H1 (cell line): ENCODE results near the gene ASB6. TPM values are rescaled to one million over a fixed set of nuclear protein-coding genes. Genes with fewer than 3 reads are reported as not detected.

ENCODE experiments used
- CTCF ChIA-PET: fragments of 300-600 bp; sonication (Branson Sonifier 250); formaldehyde crosslinking; loops from one replicate; lab custom pipeline; 2021; ENCODE audit not compliant: partially characterized antibody; lab: Charles Lee
- POLR2A ChIA-PET: fragments of 300-600 bp; sonication (Branson Sonifier 250); formaldehyde crosslinking; loops from one replicate; lab custom pipeline; 2021; ENCODE audit warnings: inconsistent platforms; ENCODE audit not compliant: partially characterized antibody; lab: Charles Lee
- DNase-seq, 2 experiments: peaks; one replicate each; pipeline versions ENCODE4 v3.0.0 to v3.0.0-alpha.2; 2010 to 2022; ENCODE audit warnings: low spot score in 2 of 2, low read depth in 1 of 2, mixed read lengths in 1 of 2
- FAIRE-seq: peaks from 2 replicates; lab custom pipeline; 2011; peaks lifted over from hg19 to GRCh38; lab: Jason Lieb, UNC
- H2AFZ ChIP-seq: 2 replicates; pipeline ENCODE4 v1.8.1; 2012; ENCODE audit warnings: low read length, inconsistent platforms
- H2AK5ac ChIP-seq: 2 replicates; pipeline ENCODE4 v1.6.1; 2013; ENCODE audit warnings: low read depth, low read length
- H2BK120ac ChIP-seq: replicated peaks from 2 replicates; pipeline ENCODE3; 2013; ENCODE audit warnings: low read depth, low read length, inconsistent platforms
- H2BK12ac ChIP-seq: 2 replicates; pipeline ENCODE4 v1.6.1; 2013; ENCODE audit warnings: low read depth, low read length
- H2BK15ac ChIP-seq: 2 replicates; pipeline ENCODE4 v1.6.1; 2013; ENCODE audit warnings: low read length
- H2BK20ac ChIP-seq: 2 replicates; pipeline ENCODE4 v1.6.1; 2013; ENCODE audit warnings: low read length
- H2BK5ac ChIP-seq: 2 replicates; pipeline ENCODE4 v1.6.1; 2013; ENCODE audit warnings: low read depth, low read length
- H3K14ac ChIP-seq: 2 replicates; pipeline ENCODE4 v1.6.1; 2013; ENCODE audit warnings: inconsistent platforms; ENCODE audit not compliant: insufficient read length
- H3K18ac ChIP-seq: 2 replicates; pipeline ENCODE4 v1.6.1; 2013; ENCODE audit warnings: low read length; ENCODE audit errors: extremely low read depth
- H3K23ac ChIP-seq: 2 replicates; pipeline ENCODE4 v1.6.1; 2013; ENCODE audit warnings: inconsistent platforms; ENCODE audit not compliant: insufficient read length
- H3K23me2 ChIP-seq: 2 replicates; pipeline ENCODE4 v1.6.1; 2013; ENCODE audit warnings: low read depth, low read length
- H3K27ac ChIP-seq: 2 replicates; pipeline ENCODE4 v1.6.1; 2011; ENCODE audit warnings: low read depth, low read length, inconsistent platforms
- H3K27me3 ChIP-seq, 4 experiments: replicated peaks in 1 of 4; 1 replicate in 1 of 4; 2 replicates in 3 of 4; pipeline versions ENCODE4 v1.6.1 to v1.8.1; 2011 to 2013; ENCODE audit warnings: low read length in 3 of 4, mild to moderate bottlenecking in 3 of 4, inconsistent platforms in 2 of 4, mixed read lengths in 2 of 4, moderate library complexity in 1 of 4; ENCODE audit not compliant: control insufficient read depth in 3 of 4, insufficient read depth in 3 of 4; ENCODE audit errors: extremely low read depth in 1 of 4
- H3K36me3 ChIP-seq, 4 experiments: 2 replicates each; pipeline versions ENCODE4 v1.6.1 to v1.8.1; 2011 to 2013; ENCODE audit warnings: mild to moderate bottlenecking in 4 of 4, low read length in 3 of 4, moderate library complexity in 2 of 4, control low read depth in 1 of 4, inconsistent platforms in 1 of 4; ENCODE audit not compliant: insufficient read depth in 4 of 4, control insufficient read depth in 2 of 4
- H3K4ac ChIP-seq: replicated peaks from 2 replicates; pipeline ENCODE3; 2013; ENCODE audit warnings: low read length, low read depth, mixed read lengths, inconsistent platforms; ENCODE audit not compliant: insufficient read length
- H3K4me1 ChIP-seq, 4 experiments: replicated peaks in 1 of 4; 1 replicate in 1 of 4; 2 replicates in 3 of 4; pipeline versions ENCODE4 v1.6.1 to v1.8.1; 2011 to 2013; ENCODE audit warnings: low read length in 3 of 4, inconsistent platforms in 2 of 4, mixed read lengths in 1 of 4; ENCODE audit not compliant: insufficient read depth in 4 of 4, control insufficient read depth in 3 of 4
- H3K4me2 ChIP-seq, 2 experiments: 2 replicates each; pipeline versions ENCODE4 v1.6.1 to v1.8.1; 2011 to 2013; ENCODE audit warnings: low read depth in 2 of 2, low read length in 2 of 2, control low read depth in 1 of 2, inconsistent platforms in 1 of 2, mild to moderate bottlenecking in 1 of 2; ENCODE audit not compliant: insufficient read depth in 1 of 2
- H3K4me3 ChIP-seq, 4 experiments: fragments of 200-600, 300-600 bp in 1 of 4; sonication (generic), shearing (Covaris generic), sonication (Bioruptor Twin) in 1 of 4; 2 replicates each; pipeline versions ENCODE4 v1.5.1 to v1.8.1; 2011 to 2016; ENCODE audit warnings: low read length in 4 of 4, low read depth in 3 of 4, control low read depth in 2 of 4, inconsistent platforms in 2 of 4, mild to moderate bottlenecking in 2 of 4, mixed read lengths in 1 of 4, moderate library complexity in 1 of 4; ENCODE audit not compliant: insufficient read depth in 2 of 4; ENCODE audit errors: extremely low read depth in 1 of 4
- H3K56ac ChIP-seq: replicated peaks from 2 replicates; pipeline ENCODE3; 2013; ENCODE audit warnings: low read depth, mild to moderate bottlenecking, mixed read lengths, low read length, inconsistent platforms; ENCODE audit not compliant: insufficient read length
- H3K79me1 ChIP-seq: 2 replicates; pipeline ENCODE4 v1.6.1; 2013; ENCODE audit warnings: low read depth, low read length, control low read depth
- H3K79me2 ChIP-seq, 2 experiments: 2 replicates each; pipeline versions ENCODE4 v1.6.1 to v1.8.1; 2012 to 2013; ENCODE audit warnings: low read length in 2 of 2, mild to moderate bottlenecking in 2 of 2, inconsistent platforms in 1 of 2; ENCODE audit not compliant: insufficient read depth in 2 of 2, control insufficient read depth in 1 of 2
- H3K9ac ChIP-seq, 4 experiments: replicated peaks in 1 of 4; 1 replicate in 1 of 4; 2 replicates in 3 of 4; pipeline versions ENCODE4 v1.6.1 to v1.8.1; 2011 to 2013; ENCODE audit warnings: low read depth in 3 of 4, low read length in 3 of 4, control low read depth in 2 of 4, mild to moderate bottlenecking in 2 of 4, moderate library complexity in 2 of 4, inconsistent platforms in 1 of 4; ENCODE audit errors: extremely low read depth in 1 of 4
- H3K9me3 ChIP-seq, 2 experiments: 2 replicates each; pipeline versions ENCODE4 v1.6.1 to v1.8.1; 2012 to 2013; ENCODE audit warnings: mild to moderate bottlenecking in 2 of 2, moderate library complexity in 2 of 2, control low read depth in 1 of 2, inconsistent platforms in 1 of 2, low read depth in 1 of 2, low read length in 1 of 2, mixed read lengths in 1 of 2; ENCODE audit not compliant: insufficient read depth in 2 of 2
- H4K20me1 ChIP-seq, 2 experiments: replicated peaks in 1 of 2; 2 replicates each; pipeline versions ENCODE3 to v1.8.1; 2011 to 2013; ENCODE audit warnings: inconsistent platforms in 2 of 2, low read length in 2 of 2, mild to moderate bottlenecking in 1 of 2; ENCODE audit not compliant: insufficient read depth in 2 of 2, control insufficient read depth in 1 of 2
- H4K5ac ChIP-seq: 2 replicates; pipeline ENCODE4 v1.6.1; 2013; ENCODE audit warnings: low read length, low read depth, mixed read lengths, inconsistent platforms; ENCODE audit not compliant: insufficient read length
- H4K8ac ChIP-seq: 2 replicates; pipeline ENCODE4 v1.8.0; 2013; ENCODE audit warnings: mild to moderate bottlenecking, moderate library complexity, low read length, inconsistent platforms; ENCODE audit not compliant: insufficient read depth; ENCODE audit errors: extremely low read depth
- H4K91ac ChIP-seq: replicated peaks from 2 replicates; pipeline ENCODE3; 2013; ENCODE audit warnings: low read length, mixed read lengths, inconsistent platforms; ENCODE audit not compliant: insufficient read length
- CBX5 ChIP-seq: fragments of 300-800, 300-1000 bp; sonication (generic); IDR thresholded peaks from 2 replicates; pipeline ENCODE4 v1.7.1; 2016; ENCODE audit warnings: antibody characterized with exemption, low read length, low read depth
- CTCF ChIP-seq, 3 experiments: IDR thresholded peaks; 1 replicate in 2 of 3; 2 replicates in 1 of 3; pipeline versions ENCODE4 v1.5.1 to v1.6.1; 2011; ENCODE audit warnings: low read length in 3 of 3, mild to moderate bottlenecking in 3 of 3, inconsistent platforms in 2 of 3, low read depth in 1 of 3, moderate library complexity in 1 of 3; ENCODE audit not compliant: insufficient read depth in 1 of 3; ENCODE audit errors: control extremely low read depth in 1 of 3
- JUND ChIP-seq: IDR thresholded peaks from 2 replicates; pipeline ENCODE4 v1.6.1; 2011; ENCODE audit warnings: mild to moderate bottlenecking, improper control_type of control experiment, low read length
- MAFK ChIP-seq: IDR thresholded peaks from 2 replicates; pipeline ENCODE4 v1.6.1; 2012; ENCODE audit warnings: low read depth, mild to moderate bottlenecking, improper control_type of control experiment, low read length
- NANOG ChIP-seq: IDR thresholded peaks from 2 replicates; pipeline ENCODE4 v1.6.1; 2011; ENCODE audit warnings: low read length, low read depth, mild to moderate bottlenecking, inconsistent platforms; ENCODE audit not compliant: insufficient read depth, poor library complexity, severe bottlenecking
- NRF1 ChIP-seq: IDR thresholded peaks from 2 replicates; pipeline ENCODE4 v1.6.1; 2011; ENCODE audit warnings: mild to moderate bottlenecking, low read depth, low read length, improper control_type of control experiment
- POLR2AphosphoS5 ChIP-seq: IDR thresholded peaks from 2 replicates; pipeline ENCODE4 v1.6.1; 2011; ENCODE audit warnings: low read depth, low read length
- RBBP5 ChIP-seq: IDR thresholded peaks from 2 replicates; pipeline ENCODE4 v1.7.1; 2012; ENCODE audit warnings: low read depth, mild to moderate bottlenecking, inconsistent platforms, low read length, moderate library complexity, borderline replicate concordance
- RNF2 ChIP-seq: fragments of 200-900, 300-1000 bp; sonication (generic); IDR thresholded peaks from 2 replicates; pipeline ENCODE4 v1.7.1; 2016; ENCODE audit warnings: borderline replicate concordance, low read depth, mild to moderate bottlenecking, antibody characterized with exemption, low read length; ENCODE audit not compliant: poor library complexity, severe bottlenecking; ENCODE audit errors: missing control alignments
- SP1 ChIP-seq: IDR thresholded peaks from 2 replicates; pipeline ENCODE4 v1.6.1; 2011; ENCODE audit warnings: low read depth, low read length
- TEAD4 ChIP-seq: IDR thresholded peaks from 2 replicates; pipeline ENCODE4 v1.6.1; 2012; ENCODE audit warnings: low read depth, low read length, inconsistent platforms, mixed read lengths
- WGBS, 2 experiments: shearing (Covaris generic) in 1 of 2; methylation state at CpG; one replicate each; pipeline versions ENCODE4 v1.1.6 to v1.1.7; 2013 to 2015; ENCODE audit warnings: low lambda C conversion rate in 2 of 2, mixed read lengths in 2 of 2, inconsistent platforms in 1 of 2, low coverage in 1 of 2, missing lambda C conversion rate in 1 of 2; ENCODE audit not compliant: insufficient replicate concordance in 2 of 2, insufficient coverage in 1 of 2, insufficient read length in 1 of 2; ENCODE audit errors: extremely low coverage in 1 of 2, missing lambda C conversion rate in 1 of 2; 5-methylcytosine and 5-hydroxymethylcytosine counted together
- polyA plus RNA-seq, 7 experiments: library from polyadenylated mRNA; depleted of rRNA in 3 of 7; stranded (reverse) in 5 of 7; unstranded in 2 of 7; fragments of >200 nt in 5 of 7; fragments of 200-250 nt in 2 of 7; gene quantifications; 1 replicate in 5 of 7; 2 replicates in 1 of 7; 4 replicates in 1 of 7; pipeline versions ENCODE4 v1.2.1 to v1.2.3, GENCODE V29; 2011 to 2013; ENCODE audit warnings: missing spikeins in 2 of 7, mixed read lengths in 2 of 7
- total RNA-seq: library from RNA; stranded (reverse); fragmentation: NEBNext Ultra II Directional; extraction: Animal tissue kit (Norgen Biotek cat#: 25700); gene quantifications from 2 replicates; pipeline ENCODE4 v1.2.1, GENCODE V29; 2021

ASB6 gene
- total and polyA plus RNA-seq, 2 of the 8 experiments (the other 6 are each of a cell fraction or from before 2014, with no cell fraction given), result 14.0 to 17.3 TPM

DNA sequence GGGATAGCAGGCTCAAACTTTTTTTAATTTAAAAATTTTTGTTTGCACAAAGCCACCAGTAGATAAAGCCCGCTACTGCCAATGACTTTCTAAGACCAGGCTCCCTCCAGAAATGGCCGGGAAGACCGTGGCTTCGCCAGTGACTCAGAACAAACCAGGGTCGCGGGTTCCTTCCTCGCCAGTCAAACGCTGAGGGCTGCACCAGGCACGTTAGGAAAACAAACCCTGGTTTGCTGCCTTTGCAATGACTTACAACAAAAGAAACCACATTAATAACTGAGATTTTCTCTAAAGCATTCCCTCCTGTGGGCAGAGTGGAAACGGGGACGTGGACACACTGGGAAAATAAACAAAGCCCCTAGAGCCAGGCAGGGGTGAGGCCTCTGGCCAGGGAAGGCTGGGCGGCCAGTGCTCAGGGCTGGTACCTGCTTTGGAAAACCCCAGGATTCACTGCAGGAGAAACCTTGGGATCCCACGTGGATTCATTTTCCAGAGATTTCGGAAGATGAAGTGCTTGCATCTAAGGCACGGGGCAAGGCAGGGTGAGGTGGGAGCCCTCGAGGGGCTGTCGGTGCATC, 27.3 kb upstream of the ASB6 start:
- Histone ChIP-seq H3K27me3 (peaks cover 9 to 20% (median 14%) of the 10 kb centered on the region in 4 experiments), H2BK15ac (no peak overlapping the region), H3K79me2 (no peaks in the 10 kb centered on the region), H3K14ac (no peak overlapping the region), H4K8ac (no peak overlapping the region; the same call in 1 of the 2 replicates), H2BK5ac (no peak overlapping the region), H2AFZ (no peak overlapping the region), H3K4ac (no peak overlapping the region), H3K9ac (0 out of 7 replicates have a peak overlapping the region, but pooled peaks of 1 of the 4 experiments have one; percentile 14), H4K20me1 (no peaks in the 10 kb centered on the region), H3K18ac (no peak overlapping the region), H2AK5ac (no peak overlapping the region), H3K23me2 (peaks cover 9% of the 10 kb centered on the region; the same call in 1 of the 2 replicates), H4K91ac (no peak overlapping the region), H3K4me3 (no peak overlapping the region), H2BK120ac (no peak overlapping the region), H3K56ac (no peak overlapping the region), H3K4me1 (peaks cover 0 to 7% (median 4%) of the 10 kb centered on the region in 4 experiments; a peak in 5 of 7 replicates), H2BK12ac (no peak overlapping the region), H3K9me3 (no peaks in the 10 kb centered on the region), H3K36me3 (no peaks in the 10 kb centered on the region), H3K4me2 (no peak overlapping the region), H2BK20ac (no peak overlapping the region), H3K27ac (no peak overlapping the region), H3K79me1 (no peaks in the 10 kb centered on the region), H4K5ac (no peak overlapping the region), H3K23ac (no peak overlapping the region)
- CTCF ChIA-PET, result no interaction called here
- DNase-seq, result no peak
- no peak for FAIRE-seq
- WGBS, 2 experiments, result 88% methylated on average over 17 of the region's 17 CpGs; no CpG with 5 or more reads in 1 of the 2 experiments
- POLR2A ChIA-PET, result no interaction called here
- TF ChIP-seq SP1 (no peak), NANOG (no peak), JUND (no peak), TEAD4 (no peak), CTCF (IDR thresholded peaks at IDR 0.05; ENCODE audit: control extremely low read depth in 1 of 3, insufficient read depth in 1 of 3, low read depth in 1 of 3, low read length in 3 of 3) (no peak), RBBP5 (no peak), RNF2 (no peak), MAFK (no peak), NRF1 (no peak), POLR2AphosphoS5 (no peak), CBX5 (no peak)
